Measurements from ENCODE around the gene ELP5.

The ELP5 gene

GRCh38 chr17:7250695-7251627, 1.1 kb upstream of the ELP5 start:
- no peak for DNase-seq
- Mint-ChIP-seq H3K36me3 (ENCODE audit: low read depth) (peaks cover 78% of the 10 kb centered on the region), H3K27ac (peak overlapping the region; percentile 100), H3K9me3 (no peaks in the 10 kb centered on the region), H3K4me3 (peak overlapping the region; percentile 89), H3K4me1 (ENCODE audit: low read depth) (peaks cover 51% of the 10 kb centered on the region), H3K27me3 (no peaks in the 10 kb centered on the region)

- Mint-ChIP-seq H3K9me3 (no peaks in the 10 kb centered on the region), H3K4me3 (peak within 1 kb of the TSS; percentile 89), H3K4me1 (ENCODE audit: low read depth) (peaks cover 46% of the 10 kb centered on the region), H3K36me3 (ENCODE audit: low read depth) (peaks cover 78% of the 10 kb centered on the region), H3K27ac (peak within 1 kb of the TSS; percentile 100), H3K27me3 (no peaks in the 10 kb centered on the region)
- DNase-seq = peak; percentile 99
Observed at GRCh38 chr17:7251661-7252175, 297 bp upstream of the ELP5 start, which contains the start of gene CTDNEP1. Gene CTDNEP1 (minus strand): TSS chr17:7251734. CDS start chr17:7251296, 438 bp downstream.

- Mint-ChIP-seq H3K9me3 (no peaks in the 10 kb centered on the region), H3K4me3 (peak overlapping the region; percentile 89), H3K27me3 (no peaks in the 10 kb centered on the region), H3K4me1 (ENCODE audit: low read depth) (peaks cover 40% of the 10 kb centered on the region), H3K36me3 (ENCODE audit: low read depth) (peaks cover 81% of the 10 kb centered on the region), H3K27ac (peak overlapping the region; percentile 100)
- no peak for DNase-seq
Observed at GRCh38 chr17:7253082-7253481, 1.1 kb downstream of the ELP5 start.

GRCh38 chr17:7254511-7254910, 2.5 kb downstream of the ELP5 start:
- DNase-seq = no peak
- Mint-ChIP-seq H3K27me3 (no peaks in the 10 kb centered on the region), H3K9me3 (no peaks in the 10 kb centered on the region), H3K36me3 (ENCODE audit: low read depth) (peaks cover 86% of the 10 kb centered on the region), H3K4me1 (ENCODE audit: low read depth) (peaks cover 34% of the 10 kb centered on the region), H3K4me3 (no peak overlapping the region), H3K27ac (no peak overlapping the region)

GRCh38 chr17:7256766-7257456, 4.9 kb downstream of the ELP5 start:
- H3K4me1 Mint-ChIP-seq (ENCODE audit: low read depth) = peaks cover 38% of the 10 kb centered on the region
- H3K27ac Mint-ChIP-seq = peak overlapping the region; percentile 79
- no peak overlapping the region for H3K4me3 Mint-ChIP-seq
- no peak for DNase-seq
- peaks cover 3% of the 10 kb centered on the region for H3K27me3 Mint-ChIP-seq
- H3K36me3 Mint-ChIP-seq (ENCODE audit: low read depth) = peaks cover 78% of the 10 kb centered on the region
- H3K9me3 Mint-ChIP-seq = no peaks in the 10 kb centered on the region

GRCh38 chr17:7258731-7259554, 6.9 kb downstream of the ELP5 start:
- H3K27me3 Mint-ChIP-seq = peaks cover 20% of the 10 kb centered on the region
- H3K9me3 Mint-ChIP-seq = no peaks in the 10 kb centered on the region
- DNase-seq = no peak
- H3K36me3 Mint-ChIP-seq (ENCODE audit: low read depth) = peaks cover 59% of the 10 kb centered on the region
- no peak overlapping the region for H3K4me3 Mint-ChIP-seq
- peaks cover 42% of the 10 kb centered on the region for H3K4me1 Mint-ChIP-seq (ENCODE audit: low read depth)
- no peak overlapping the region for H3K27ac Mint-ChIP-seq

GRCh38 chr17:7259555-7259889, 7.5 kb downstream of the ELP5 start:
- no peaks in the 10 kb centered on the region for H3K9me3 Mint-ChIP-seq
- no peak overlapping the region for H3K27ac Mint-ChIP-seq
- no peak for DNase-seq
- H3K36me3 Mint-ChIP-seq (ENCODE audit: low read depth) = peaks cover 54% of the 10 kb centered on the region
- no peak overlapping the region for H3K4me3 Mint-ChIP-seq
- peaks cover 39% of the 10 kb centered on the region for H3K4me1 Mint-ChIP-seq (ENCODE audit: low read depth)
- H3K27me3 Mint-ChIP-seq = peaks cover 26% of the 10 kb centered on the region

GRCh38 chr17:7260151-7260550, 8.1 kb downstream of the ELP5 start:
- Mint-ChIP-seq H3K27me3 (peaks cover 26% of the 10 kb centered on the region), H3K4me3 (peak overlapping the region; percentile 18)

GRCh38 chr17:7260651-7261378, 8.8 kb downstream of the ELP5 start:
- Mint-ChIP-seq H3K4me1 (ENCODE audit: low read depth) (peaks cover 36% of the 10 kb centered on the region), H3K27me3 (peaks cover 26% of the 10 kb centered on the region), H3K36me3 (ENCODE audit: low read depth) (peaks cover 41% of the 10 kb centered on the region), H3K27ac (peak overlapping the region; percentile 52), H3K4me3 (peak overlapping the region; percentile 51), H3K9me3 (no peaks in the 10 kb centered on the region)
- DNase-seq = peak; percentile 42

More at GRCh38 chr17:7260151-7260550, 8.1 kb downstream of the ELP5 start:
- Mint-ChIP-seq H3K27ac (peak overlapping the region; percentile 14), H3K9me3 (no peaks in the 10 kb centered on the region), H3K36me3 (ENCODE audit: low read depth) (peaks cover 47% of the 10 kb centered on the region), H3K4me1 (ENCODE audit: low read depth) (peaks cover 36% of the 10 kb centered on the region)
- DNase-seq = no peak

GRCh38 chr17:7261379-7262191, 9.6 kb downstream of the ELP5 start:
- no peaks in the 10 kb centered on the region for H3K9me3 Mint-ChIP-seq
- peaks cover 36% of the 10 kb centered on the region for H3K4me1 Mint-ChIP-seq (ENCODE audit: low read depth)
- peaks cover 33% of the 10 kb centered on the region for H3K36me3 Mint-ChIP-seq (ENCODE audit: low read depth)
- DNase-seq = peak; percentile 67
- H3K27me3 Mint-ChIP-seq = peaks cover 26% of the 10 kb centered on the region
- H3K27ac Mint-ChIP-seq = peak overlapping the region; percentile 52
- peak overlapping the region; percentile 56 for H3K4me3 Mint-ChIP-seq

- H3K4me1 Mint-ChIP-seq (ENCODE audit: low read depth) = peaks cover 36% of the 10 kb centered on the region
- H3K27me3 Mint-ChIP-seq = peaks cover 28% of the 10 kb centered on the region
- no peak for DNase-seq
- no peaks in the 10 kb centered on the region for H3K9me3 Mint-ChIP-seq
- H3K36me3 Mint-ChIP-seq (ENCODE audit: low read depth) = peaks cover 25% of the 10 kb centered on the region
- peak within 1 kb of the TSS; percentile 50 for H3K27ac Mint-ChIP-seq
- peak within 1 kb of the TSS; percentile 59 for H3K4me3 Mint-ChIP-seq
Observed at GRCh38 chr17:7262192-7262934, 10.3 kb downstream of the ELP5 start, which contains the start of gene CLDN7. Gene CLDN7 (minus strand): TSS chr17:7262478. CDS start chr17:7262043, 435 bp downstream.
